Glomerular visceral epithelial cell (primary cell): ENCODE data around the gene CD28.
"Not testable (repeated sequence)": the region's sequence is repeated elsewhere in the genome, so short reads cannot be mapped to it uniquely, and the experiment has no call there.

Experiments
- DNase-seq: peaks from one replicate; pipeline ENCODE4 v3.0.0-alpha.2; 2016; ENCODE audit errors: extremely low spot score

The CD28 gene

GRCh38 chr2:203784710-203785270, 78.4 kb downstream of the CD28 start:
- not testable (repeated sequence) for DNase-seq

GRCh38 chr2:203785391-203786110, 79.1 kb downstream of the CD28 start:
- not testable (repeated sequence) for DNase-seq

DNA sequence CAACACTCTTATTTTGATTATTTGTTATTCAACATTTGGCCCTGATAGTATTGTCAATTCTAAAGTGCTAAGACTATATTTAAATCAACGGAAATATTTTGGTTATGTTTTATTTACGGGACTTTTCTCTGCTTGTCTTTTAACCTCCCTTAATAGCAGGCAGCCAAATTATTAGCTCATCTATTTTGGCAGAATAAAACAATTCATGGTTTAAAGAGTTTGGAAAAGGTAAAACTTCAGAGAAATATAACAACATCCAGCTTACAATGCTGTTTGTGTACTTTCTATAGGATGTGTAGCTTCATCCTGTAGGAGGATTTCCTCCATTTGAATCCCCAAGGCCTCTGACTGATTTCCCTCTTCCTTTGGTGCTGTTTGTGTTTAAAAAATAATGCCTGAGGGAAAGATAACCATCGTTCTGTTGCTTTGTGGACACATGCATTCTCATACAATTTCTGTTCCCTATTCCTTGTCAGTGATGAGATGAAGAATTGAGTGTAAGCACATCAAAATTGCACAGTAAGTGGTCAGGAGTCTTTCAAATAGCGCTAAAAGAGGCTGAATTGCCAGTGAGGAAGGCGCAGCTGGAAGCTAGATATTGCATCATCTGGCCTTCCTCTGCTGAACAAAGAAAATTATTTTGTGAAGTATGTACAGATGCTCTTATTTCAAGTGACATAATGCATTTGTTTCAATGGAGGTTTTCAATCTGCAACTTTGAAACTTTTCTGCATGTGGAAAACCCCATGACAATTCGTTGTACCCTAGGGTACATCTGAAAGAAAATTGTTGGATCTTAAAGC, 80.3 kb downstream of the CD28 start:
- DNase-seq = no peak

DNA sequence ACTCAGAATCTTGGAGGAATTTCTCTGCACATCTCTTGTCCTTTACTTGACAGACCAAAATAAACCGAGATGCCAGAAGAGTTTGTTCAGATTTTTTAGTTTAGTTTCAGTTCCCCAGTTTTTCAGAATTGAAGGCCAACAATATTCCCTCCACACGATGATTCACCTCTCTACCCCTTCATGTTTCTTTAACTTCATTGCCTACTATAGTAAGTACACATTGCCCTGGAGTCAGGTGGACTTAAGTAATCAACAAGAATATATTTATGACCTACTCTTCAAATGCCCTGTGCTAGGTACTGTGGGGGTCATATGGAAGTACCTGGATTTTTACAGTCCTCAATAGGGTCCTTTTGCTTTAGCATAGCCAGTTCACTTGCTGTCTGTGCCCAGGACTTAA, 81.5 kb downstream of the CD28 start:
- no peak for DNase-seq
